C4-2B (cell line): ENCODE data around the gene LAMA2.

ENCODE experiments used
- CTCF ChIP-seq: fragments of 450-650 bp; conservative IDR thresholded peaks from 2 replicates; pipeline ENCODE4 v1.5.1; 2017; ENCODE audit warnings: mild to moderate bottlenecking
- ZFX ChIP-seq: fragments of 450-650 bp; IDR thresholded peaks from 2 replicates; pipeline ENCODE4 v1.6.1; 2017

GRCh38 chr6:128883906-128884305, 968 bp downstream of the LAMA2 start:
- no peak for TF ChIP-seq CTCF
- no peak for TF ChIP-seq ZFX
